Measurements from ENCODE around the gene BATF3. TPM values are rescaled to one million over a fixed set of nuclear protein-coding genes. Genes with fewer than 3 reads are reported as not detected.

The BATF3 gene, protein sequence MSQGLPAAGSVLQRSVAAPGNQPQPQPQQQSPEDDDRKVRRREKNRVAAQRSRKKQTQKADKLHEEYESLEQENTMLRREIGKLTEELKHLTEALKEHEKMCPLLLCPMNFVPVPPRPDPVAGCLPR
- total RNA-seq (2022; extraction: Qiagen RNA extraction): 25.3 to 38.1 TPM (median 36.0 TPM) in 5 replicates

DNA sequence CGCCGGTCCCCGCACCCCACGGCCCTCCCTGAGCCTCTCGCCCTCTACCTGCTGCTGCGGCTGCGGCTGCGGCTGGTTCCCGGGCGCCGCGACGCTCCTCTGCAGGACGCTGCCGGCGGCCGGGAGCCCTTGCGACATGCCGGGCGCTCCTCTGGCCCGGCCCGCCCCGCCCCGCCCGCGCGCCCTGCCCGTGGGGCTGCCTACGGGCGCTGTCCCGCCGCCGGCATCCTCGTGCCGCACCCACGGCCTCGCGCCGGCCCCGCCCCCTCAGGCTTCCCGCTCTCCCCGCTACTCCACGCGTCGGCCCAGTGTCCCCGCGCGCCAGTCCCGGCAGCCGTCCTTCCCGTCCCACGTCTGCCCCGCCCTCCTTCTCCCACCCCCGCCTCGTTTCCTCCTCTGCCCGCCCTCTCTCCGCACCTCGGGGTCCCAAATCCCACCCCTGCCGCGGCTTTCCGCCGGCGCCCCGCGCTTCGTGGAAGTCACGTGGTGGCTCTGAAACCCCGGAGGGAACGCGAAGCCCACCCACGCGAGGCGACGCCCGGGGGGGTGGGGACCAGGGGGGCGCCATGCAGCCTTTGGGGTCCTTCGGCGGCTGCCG, at the start of gene BATF3:
TSS of gene BATF3 (minus strand) at position 216 of the 598 bp plus-strand sequence. CDS start at position 138, 78 bp downstream.

Other genes with a start within 250 kb of the BATF3 start
- gene ATF3, start 91.1 kb downstream of the BATF3 start, total RNA-seq (2022; extraction: Qiagen RNA extraction): 29.1 to 47.5 TPM (median 34.0 TPM) in 5 replicates
- 25.5 to 38.7 TPM (median 32.3 TPM) in 5 replicates for gene NSL1, start 91.9 kb upstream of the BATF3 start, total RNA-seq (2022; extraction: Qiagen RNA extraction)
- gene TATDN3, start 92.1 kb upstream of the BATF3 start, total RNA-seq (2022; extraction: Qiagen RNA extraction): 10.6 to 15.4 TPM (median 12.9 TPM) in 5 replicates
- not detected in 5 replicates for gene SPATA45, start 147.8 kb upstream of the BATF3 start, total RNA-seq (2022; extraction: Qiagen RNA extraction)
- 13.1 to 18.2 TPM (median 16.4 TPM) in 5 replicates for gene FLVCR1, start 158.4 kb upstream of the BATF3 start, total RNA-seq (2022; extraction: Qiagen RNA extraction)